ENCODE results near the gene RUSF1.
"Not testable (repeated sequence)": the region's sequence is repeated elsewhere in the genome, so short reads cannot be mapped to it uniquely, and the experiment has no call there.

Gene RUSF1

DNA sequence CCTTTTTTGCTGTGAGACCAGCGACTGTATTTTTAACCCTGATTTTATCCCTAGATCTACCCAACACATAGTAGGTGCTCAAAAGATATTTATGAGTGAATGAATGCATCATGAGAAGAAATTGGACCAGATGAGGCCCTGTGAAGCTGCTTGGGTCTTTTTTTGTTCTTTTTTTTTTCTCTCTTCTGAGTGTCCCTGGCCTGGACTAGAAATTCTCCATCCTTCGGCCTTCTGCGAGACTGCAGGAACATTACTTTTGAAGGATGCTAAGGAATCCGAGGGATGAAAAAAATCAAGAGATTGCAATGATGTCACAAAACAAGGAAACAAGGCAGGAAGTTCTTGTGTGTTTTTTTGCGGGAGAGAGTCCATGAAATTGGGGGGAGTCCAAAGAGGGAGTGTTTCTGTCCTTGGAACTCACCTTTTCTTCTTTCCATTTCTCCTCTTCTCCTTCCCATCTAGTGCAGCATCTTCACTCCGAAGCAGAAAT, 560 bp upstream of the RUSF1 start:
- H3K4me3 ChIP-seq (ENCODE audit: low read depth in 1 of 2, low read length in 1 of 2) = peak overlapping the region; percentile 80
- H3K9me3 ChIP-seq = no peaks in the 10 kb centered on the region
- no peak for TF ChIP-seq CTCF (IDR thresholded peaks at IDR 0.05)

DNA sequence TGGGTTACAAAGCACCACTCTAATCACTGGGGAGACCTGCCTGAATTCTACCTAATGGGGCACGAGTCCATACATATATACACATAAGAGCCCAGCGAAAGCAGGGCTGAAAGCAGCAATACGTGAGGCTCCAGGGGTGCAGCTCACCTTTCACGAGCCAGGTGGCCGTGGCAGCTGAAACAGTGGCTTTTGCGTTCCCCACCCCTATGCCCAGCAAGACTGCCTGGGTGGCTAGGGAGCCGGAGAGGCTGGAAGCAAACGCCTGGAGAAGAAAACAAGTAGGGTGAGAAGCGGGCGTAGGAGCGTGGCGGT, 618 bp downstream of the RUSF1 start:
- Histone ChIP-seq H3K4me3 (ENCODE audit: low read depth in 1 of 2, low read length in 1 of 2) (peak overlapping the region; percentile 80), H3K36me3 (no peaks in the 10 kb centered on the region), H3K27ac (peak overlapping the region; percentile 75), H3K27me3 (no peaks in the 10 kb centered on the region), H3K4me1 (ENCODE audit: control insufficient read depth in 1 of 2, insufficient read depth in 1 of 2, low read depth in 1 of 2, low read length in 1 of 2) (peaks cover 15 to 20% of the 10 kb centered on the region in 2 experiments), H3K9me3 (no peaks in the 10 kb centered on the region)
- TF ChIP-seq CTCF (IDR thresholded peaks at IDR 0.05) = no peak

More for the DNA sequence above, 560 bp upstream of the RUSF1 start:
- no peaks in the 10 kb centered on the region for H3K36me3 ChIP-seq
- H3K4me1 ChIP-seq (ENCODE audit: control insufficient read depth in 1 of 2, insufficient read depth in 1 of 2, low read depth in 1 of 2, low read length in 1 of 2) = peaks cover 15 to 20% of the 10 kb centered on the region in 2 experiments
- H3K27ac ChIP-seq = peak overlapping the region; percentile 75
- no peaks in the 10 kb centered on the region for H3K27me3 ChIP-seq

- Histone ChIP-seq H3K9me3 (no peaks in the 10 kb centered on the region), H3K4me3 (ENCODE audit: low read depth in 1 of 2, low read length in 1 of 2) (no peak overlapping the region), H3K27ac (no peak overlapping the region), H3K36me3 (peaks cover 2% of the 10 kb centered on the region), H3K4me1 (ENCODE audit: control insufficient read depth in 1 of 2, insufficient read depth in 1 of 2, low read depth in 1 of 2, low read length in 1 of 2) (peaks cover 15 to 20% of the 10 kb centered on the region in 2 experiments), H3K27me3 (no peaks in the 10 kb centered on the region)
- no peak for TF ChIP-seq CTCF (IDR thresholded peaks at IDR 0.05)
These were observed 2.7 kb downstream of the RUSF1 start for GRCh38 chr16:31505483-31505882.

GRCh38 chr16:31504159-31504558, 4.0 kb downstream of the RUSF1 start:
- TF ChIP-seq CTCF (IDR thresholded peaks at IDR 0.05) = no peak
- no peaks in the 10 kb centered on the region for H3K27me3 ChIP-seq
- no peak overlapping the region for H3K27ac ChIP-seq
- no peak overlapping the region for H3K4me3 ChIP-seq (ENCODE audit: low read depth in 1 of 2, low read length in 1 of 2)
- peaks cover 15 to 19% of the 10 kb centered on the region in 2 experiments for H3K4me1 ChIP-seq (ENCODE audit: control insufficient read depth in 1 of 2, insufficient read depth in 1 of 2, low read depth in 1 of 2, low read length in 1 of 2)
- no peaks in the 10 kb centered on the region for H3K9me3 ChIP-seq
- H3K36me3 ChIP-seq = peaks cover 14% of the 10 kb centered on the region

- H3K27me3 ChIP-seq; H3K27ac ChIP-seq; H3K4me3 ChIP-seq (ENCODE audit: low read depth in 1 of 2, low read length in 1 of 2); H3K9me3 ChIP-seq: not testable (repeated sequence)
- Histone ChIP-seq H3K36me3 (peaks cover 20% of the 10 kb centered on the region), H3K4me1 (ENCODE audit: control insufficient read depth in 1 of 2, insufficient read depth in 1 of 2, low read depth in 1 of 2, low read length in 1 of 2) (peaks cover 10 to 13% of the 10 kb centered on the region in 2 experiments)
These were observed 4.6 kb downstream of the RUSF1 start for GRCh38 chr16:31503555-31503954.

- TF ChIP-seq CTCF (IDR thresholded peaks at IDR 0.05) = no peak
- peaks cover 10 to 11% of the 10 kb centered on the region in 2 experiments for H3K4me1 ChIP-seq (ENCODE audit: control insufficient read depth in 1 of 2, insufficient read depth in 1 of 2, low read depth in 1 of 2, low read length in 1 of 2)
- peaks cover 26% of the 10 kb centered on the region for H3K36me3 ChIP-seq
- no peak overlapping the region for H3K4me3 ChIP-seq (ENCODE audit: low read depth in 1 of 2, low read length in 1 of 2)
- no peak overlapping the region for H3K27ac ChIP-seq
- no peaks in the 10 kb centered on the region for H3K9me3 ChIP-seq
- H3K27me3 ChIP-seq = no peaks in the 10 kb centered on the region
These were observed 5.2 kb downstream of the RUSF1 start for GRCh38 chr16:31502981-31503380.

Data from neutrophil (primary cell).